K562 (cell line): ENCODE measurements around the gene AQP9. TPM values are rescaled to one million over a fixed set of nuclear protein-coding genes. Genes with fewer than 3 reads are reported as not detected.
A peak's percentile ranks its signal among the peaks of the same experiment; 100 is the strongest.

Experiments
- FUS ChIP-seq: fragments of 200-400 bp; formaldehyde crosslinking; optimal IDR thresholded peaks from 2 replicates; pipeline ENCODE3; 2017; ENCODE audit warnings: low read depth, low read length
- ILK ChIP-seq: fragments of 450-650 bp; IDR thresholded peaks from 2 replicates; pipeline ENCODE4 v1.6.1; 2016; ENCODE audit warnings: missing genetic modification characterization, low read depth, mild to moderate bottlenecking, missing compliant biosample characterization, moderate library complexity, borderline replicate concordance
- NFRKB ChIP-seq: fragments of 450-650 bp; IDR thresholded peaks from 2 replicates; pipeline ENCODE4 v1.6.1; 2016; ENCODE audit warnings: low read depth
- PYGO2 ChIP-seq: fragments of 450-650 bp; IDR thresholded peaks from 2 replicates; pipeline ENCODE4 v1.6.1; 2016; ENCODE audit warnings: mild to moderate bottlenecking, missing genetic modification characterization, moderate library complexity, missing compliant biosample characterization
- RBBP5 ChIP-seq: fragments of 200-600 bp; sonication (generic); IDR thresholded peaks from 2 replicates; pipeline ENCODE4 v1.6.1; 2012; ENCODE audit warnings: borderline replicate concordance, mild to moderate bottlenecking, low read length, control low read depth, inconsistent platforms; ENCODE audit not compliant: insufficient read depth, poor library complexity, severe bottlenecking
- RCOR1 ChIP-seq, 2 experiments: IDR thresholded peaks; 2 replicates each; pipeline ENCODE4 v1.6.1; 2012; ENCODE audit warnings: low read depth in 2 of 2, low read length in 2 of 2, borderline replicate concordance in 1 of 2, improper control_type of control experiment in 1 of 2
- STAT5B ChIP-seq: fragments of 250-450 bp; sonication (Bioruptor Pico); IDR thresholded peaks from 2 replicates; pipeline ENCODE4 v1.8.0; 2021; ENCODE audit warnings: mild to moderate bottlenecking, inconsistent platforms
- TBL1XR1 ChIP-seq, 2 experiments: IDR thresholded peaks; 2 replicates each; pipeline ENCODE4 v1.6.1; 2012; ENCODE audit warnings: improper control_type of control experiment in 2 of 2, low read length in 2 of 2, mild to moderate bottlenecking in 1 of 2
- ZNF589 ChIP-seq: fragments of 200-800 bp; sonication (Bioruptor generic); IDR thresholded peaks from 2 replicates; pipeline ENCODE4 v1.6.1; 2016; ENCODE audit warnings: low read depth, missing genetic modification characterization, missing compliant biosample characterization
- polyA plus RNA-seq, 8 experiments: library from polyadenylated mRNA; depleted of rRNA in 4 of 8; stranded (reverse) in 5 of 8; unstranded in 3 of 8; fragments of >200 nt; fragmentation: Nextera tagmentation in 2 of 8; fragmentation: Illumina TruSeq in 1 of 8; extraction: Ambion mirVana in 2 of 8; extraction: Trizol in 1 of 8; gene quantifications; 2 replicates each; pipeline versions ENCODE4 v1.2.1 to v1.2.3, GENCODE V29; 2011 to 2014; ENCODE audit warnings: inconsistent platforms in 1 of 8, missing spikeins in 1 of 8
- total RNA-seq, 7 experiments: library from RNA; depleted of rRNA in 6 of 7; stranded (reverse); fragments of >200 nt in 6 of 7; fragmentation: Illumina TruSeq in 2 of 7; extraction: Trizol in 2 of 7; gene quantifications; 2 replicates each; pipeline versions ENCODE4 v1.2.1 to v1.2.3, GENCODE V29; 2011 to 2021; ENCODE audit warnings: low replicate concordance in 1 of 7
- TF ChIP-seq, protein P1 (sequence below): fragments of 200-600 bp; sonication (generic); IDR thresholded peaks from one replicate; pipeline ENCODE4 v1.6.1; 2012; ENCODE audit warnings: mild to moderate bottlenecking, low read depth, low read length, inconsistent platforms
- TF ChIP-seq, protein P2 (sequence below), 2 experiments: fragments of 450-650 bp in 1 of 2; sonication (generic) in 1 of 2; formaldehyde crosslinking; conservative IDR thresholded peaks; 2 replicates each; pipeline versions ENCODE4 v1.4.0 to v1.8.1; 2020 to 2022; ENCODE audit warnings: mild to moderate bottlenecking in 1 of 2, missing genetic modification reagents in 1 of 2
- TF ChIP-seq, protein P3 (sequence below): fragments of 200-800 bp; sonication (Bioruptor generic); IDR thresholded peaks from 2 replicates; pipeline ENCODE4 v1.6.1; 2017; ENCODE audit warnings: missing genetic modification characterization, missing compliant biosample characterization

The AQP9 gene
- total and polyA plus RNA-seq, 9 of the 15 experiments (the other 6 are each of a cell fraction or from before 2014, with no cell fraction given) = 0.04 to 0.33 (median 0.07) TPM; not detected in 4

DNA sequence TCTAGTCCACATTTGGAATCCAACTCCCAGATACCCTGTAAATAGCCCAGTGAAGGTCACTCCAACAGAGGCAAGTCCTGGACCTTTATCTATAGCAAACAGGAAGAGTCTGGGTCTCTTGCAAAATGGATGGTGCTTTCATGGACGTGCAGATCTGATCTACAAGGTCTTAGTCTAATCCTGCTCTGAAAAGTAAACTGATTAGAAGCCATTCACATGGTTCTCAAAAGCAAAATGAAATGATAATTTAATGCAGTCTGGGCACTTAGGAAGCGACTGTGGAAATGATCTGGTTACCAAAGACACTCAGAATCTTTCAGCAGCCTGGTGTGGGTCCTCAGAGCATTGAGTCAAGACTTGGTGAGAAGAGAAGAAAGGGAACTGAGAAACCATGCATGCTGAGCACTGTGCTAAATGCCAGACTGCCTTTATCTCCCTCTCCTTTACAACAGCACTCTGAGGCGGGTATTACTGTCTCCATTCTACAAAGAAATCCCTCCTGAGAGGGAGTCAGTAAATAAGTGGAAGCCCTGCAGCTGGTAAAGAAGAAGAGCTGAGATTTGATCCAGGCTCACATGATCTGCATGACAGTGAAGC, 29.0 kb downstream of the AQP9 start (continued):
- TF ChIP-seq, protein P1, sequence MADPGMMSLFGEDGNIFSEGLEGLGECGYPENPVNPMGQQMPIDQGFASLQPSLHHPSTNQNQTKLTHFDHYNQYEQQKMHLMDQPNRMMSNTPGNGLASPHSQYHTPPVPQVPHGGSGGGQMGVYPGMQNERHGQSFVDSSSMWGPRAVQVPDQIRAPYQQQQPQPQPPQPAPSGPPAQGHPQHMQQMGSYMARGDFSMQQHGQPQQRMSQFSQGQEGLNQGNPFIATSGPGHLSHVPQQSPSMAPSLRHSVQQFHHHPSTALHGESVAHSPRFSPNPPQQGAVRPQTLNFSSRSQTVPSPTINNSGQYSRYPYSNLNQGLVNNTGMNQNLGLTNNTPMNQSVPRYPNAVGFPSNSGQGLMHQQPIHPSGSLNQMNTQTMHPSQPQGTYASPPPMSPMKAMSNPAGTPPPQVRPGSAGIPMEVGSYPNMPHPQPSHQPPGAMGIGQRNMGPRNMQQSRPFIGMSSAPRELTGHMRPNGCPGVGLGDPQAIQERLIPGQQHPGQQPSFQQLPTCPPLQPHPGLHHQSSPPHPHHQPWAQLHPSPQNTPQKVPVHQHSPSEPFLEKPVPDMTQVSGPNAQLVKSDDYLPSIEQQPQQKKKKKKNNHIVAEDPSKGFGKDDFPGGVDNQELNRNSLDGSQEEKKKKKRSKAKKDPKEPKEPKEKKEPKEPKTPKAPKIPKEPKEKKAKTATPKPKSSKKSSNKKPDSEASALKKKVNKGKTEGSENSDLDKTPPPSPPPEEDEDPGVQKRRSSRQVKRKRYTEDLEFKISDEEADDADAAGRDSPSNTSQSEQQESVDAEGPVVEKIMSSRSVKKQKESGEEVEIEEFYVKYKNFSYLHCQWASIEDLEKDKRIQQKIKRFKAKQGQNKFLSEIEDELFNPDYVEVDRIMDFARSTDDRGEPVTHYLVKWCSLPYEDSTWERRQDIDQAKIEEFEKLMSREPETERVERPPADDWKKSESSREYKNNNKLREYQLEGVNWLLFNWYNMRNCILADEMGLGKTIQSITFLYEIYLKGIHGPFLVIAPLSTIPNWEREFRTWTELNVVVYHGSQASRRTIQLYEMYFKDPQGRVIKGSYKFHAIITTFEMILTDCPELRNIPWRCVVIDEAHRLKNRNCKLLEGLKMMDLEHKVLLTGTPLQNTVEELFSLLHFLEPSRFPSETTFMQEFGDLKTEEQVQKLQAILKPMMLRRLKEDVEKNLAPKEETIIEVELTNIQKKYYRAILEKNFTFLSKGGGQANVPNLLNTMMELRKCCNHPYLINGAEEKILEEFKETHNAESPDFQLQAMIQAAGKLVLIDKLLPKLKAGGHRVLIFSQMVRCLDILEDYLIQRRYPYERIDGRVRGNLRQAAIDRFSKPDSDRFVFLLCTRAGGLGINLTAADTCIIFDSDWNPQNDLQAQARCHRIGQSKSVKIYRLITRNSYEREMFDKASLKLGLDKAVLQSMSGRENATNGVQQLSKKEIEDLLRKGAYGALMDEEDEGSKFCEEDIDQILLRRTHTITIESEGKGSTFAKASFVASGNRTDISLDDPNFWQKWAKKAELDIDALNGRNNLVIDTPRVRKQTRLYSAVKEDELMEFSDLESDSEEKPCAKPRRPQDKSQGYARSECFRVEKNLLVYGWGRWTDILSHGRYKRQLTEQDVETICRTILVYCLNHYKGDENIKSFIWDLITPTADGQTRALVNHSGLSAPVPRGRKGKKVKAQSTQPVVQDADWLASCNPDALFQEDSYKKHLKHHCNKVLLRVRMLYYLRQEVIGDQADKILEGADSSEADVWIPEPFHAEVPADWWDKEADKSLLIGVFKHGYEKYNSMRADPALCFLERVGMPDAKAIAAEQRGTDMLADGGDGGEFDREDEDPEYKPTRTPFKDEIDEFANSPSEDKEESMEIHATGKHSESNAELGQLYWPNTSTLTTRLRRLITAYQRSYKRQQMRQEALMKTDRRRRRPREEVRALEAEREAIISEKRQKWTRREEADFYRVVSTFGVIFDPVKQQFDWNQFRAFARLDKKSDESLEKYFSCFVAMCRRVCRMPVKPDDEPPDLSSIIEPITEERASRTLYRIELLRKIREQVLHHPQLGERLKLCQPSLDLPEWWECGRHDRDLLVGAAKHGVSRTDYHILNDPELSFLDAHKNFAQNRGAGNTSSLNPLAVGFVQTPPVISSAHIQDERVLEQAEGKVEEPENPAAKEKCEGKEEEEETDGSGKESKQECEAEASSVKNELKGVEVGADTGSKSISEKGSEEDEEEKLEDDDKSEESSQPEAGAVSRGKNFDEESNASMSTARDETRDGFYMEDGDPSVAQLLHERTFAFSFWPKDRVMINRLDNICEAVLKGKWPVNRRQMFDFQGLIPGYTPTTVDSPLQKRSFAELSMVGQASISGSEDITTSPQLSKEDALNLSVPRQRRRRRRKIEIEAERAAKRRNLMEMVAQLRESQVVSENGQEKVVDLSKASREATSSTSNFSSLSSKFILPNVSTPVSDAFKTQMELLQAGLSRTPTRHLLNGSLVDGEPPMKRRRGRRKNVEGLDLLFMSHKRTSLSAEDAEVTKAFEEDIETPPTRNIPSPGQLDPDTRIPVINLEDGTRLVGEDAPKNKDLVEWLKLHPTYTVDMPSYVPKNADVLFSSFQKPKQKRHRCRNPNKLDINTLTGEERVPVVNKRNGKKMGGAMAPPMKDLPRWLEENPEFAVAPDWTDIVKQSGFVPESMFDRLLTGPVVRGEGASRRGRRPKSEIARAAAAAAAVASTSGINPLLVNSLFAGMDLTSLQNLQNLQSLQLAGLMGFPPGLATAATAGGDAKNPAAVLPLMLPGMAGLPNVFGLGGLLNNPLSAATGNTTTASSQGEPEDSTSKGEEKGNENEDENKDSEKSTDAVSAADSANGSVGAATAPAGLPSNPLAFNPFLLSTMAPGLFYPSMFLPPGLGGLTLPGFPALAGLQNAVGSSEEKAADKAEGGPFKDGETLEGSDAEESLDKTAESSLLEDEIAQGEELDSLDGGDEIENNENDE = no peak
- TF ChIP-seq NFRKB = 0 out of 2 replicates have a peak, but pooled peaks have one; percentile 30
- peak; percentile 34 to 71; a peak in 1 of 4 replicates for TF ChIP-seq RCOR1 (IDR thresholded peaks at IDR 0.05; ENCODE audit: borderline replicate concordance in 1 of 2, low read depth in 2 of 2, low read length in 2 of 2)
- no peak for TF ChIP-seq ZNF589 (CRISPR knock-in tag)
- TF ChIP-seq, protein P2, sequence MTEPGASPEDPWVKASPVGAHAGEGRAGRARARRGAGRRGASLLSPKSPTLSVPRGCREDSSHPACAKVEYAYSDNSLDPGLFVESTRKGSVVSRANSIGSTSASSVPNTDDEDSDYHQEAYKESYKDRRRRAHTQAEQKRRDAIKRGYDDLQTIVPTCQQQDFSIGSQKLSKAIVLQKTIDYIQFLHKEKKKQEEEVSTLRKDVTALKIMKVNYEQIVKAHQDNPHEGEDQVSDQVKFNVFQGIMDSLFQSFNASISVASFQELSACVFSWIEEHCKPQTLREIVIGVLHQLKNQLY (CRISPR knock-in tag; conservative IDR thresholded peaks at IDR 0.05) = no peak
- TF ChIP-seq FUS = no peak
- TF ChIP-seq TBL1XR1 (IDR thresholded peaks at IDR 0.05; ENCODE audit: low read length in 2 of 2) = peak in 1 of 2 experiments; percentile 56; a peak in 2 of 4 replicates
- TF ChIP-seq, protein P3, sequence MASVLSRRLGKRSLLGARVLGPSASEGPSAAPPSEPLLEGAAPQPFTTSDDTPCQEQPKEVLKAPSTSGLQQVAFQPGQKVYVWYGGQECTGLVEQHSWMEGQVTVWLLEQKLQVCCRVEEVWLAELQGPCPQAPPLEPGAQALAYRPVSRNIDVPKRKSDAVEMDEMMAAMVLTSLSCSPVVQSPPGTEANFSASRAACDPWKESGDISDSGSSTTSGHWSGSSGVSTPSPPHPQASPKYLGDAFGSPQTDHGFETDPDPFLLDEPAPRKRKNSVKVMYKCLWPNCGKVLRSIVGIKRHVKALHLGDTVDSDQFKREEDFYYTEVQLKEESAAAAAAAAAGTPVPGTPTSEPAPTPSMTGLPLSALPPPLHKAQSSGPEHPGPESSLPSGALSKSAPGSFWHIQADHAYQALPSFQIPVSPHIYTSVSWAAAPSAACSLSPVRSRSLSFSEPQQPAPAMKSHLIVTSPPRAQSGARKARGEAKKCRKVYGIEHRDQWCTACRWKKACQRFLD (CRISPR knock-in tag) = no peak
- no peak for TF ChIP-seq ILK (tag)
- TF ChIP-seq STAT5B (CRISPR knock-in tag) = no peak
- no peak for TF ChIP-seq PYGO2
- no peak for TF ChIP-seq RBBP5
